ENCODE measurements around the gene PCBP2. TPM values are rescaled to one million over a fixed set of nuclear protein-coding genes. Genes with fewer than 3 reads are reported as not detected.
"Not testable (repeated sequence)": the region's sequence is repeated elsewhere in the genome, so short reads cannot be mapped to it uniquely, and the experiment has no call there.

PCBP2 gene
- total RNA-seq, 6 experiments from 2014 or later: 254 to 463 (median 347) TPM

GRCh38 chr12:53441040-53441833 is 10.7 kb upstream of the PCBP2 start, which contains the start of gene PRR13:
TSS of gene PRR13 (plus strand) at chr12:53441734. CDS start at chr12:53442715, 981 bp downstream.
- peak; percentile 99 for DNase-seq
- TF ChIP-seq CTCF (IDR thresholded peaks at IDR 0.05) (no peak), POLR2A (IDR thresholded peaks at IDR 0.05) (peak; percentile 94)
- Histone ChIP-seq H3K9me3 (no peaks in the 10 kb centered on the region), H3K27ac (peak within 1 kb of the TSS; percentile 83 to 96 (median 88)), H3K27me3 (no peaks in the 10 kb centered on the region), H3K4me3 (peak within 1 kb of the TSS; percentile 57 to 82 (median 66)), H3K4me1 (peaks cover 0 to 16% (median 0%) of the 10 kb centered on the region in 4 donors), H3K36me3 (peaks cover 0 to 9% (median 1%) of the 10 kb centered on the region in 4 donors)
- WGBS (ENCODE audit: insufficient coverage, low coverage, low lambda C conversion rate, missing lambda C conversion rate): 2% methylated on average over 28 of the region's 31 CpGs
- intact Hi-C loops (cut with DNase I): no loop called here
- ATAC-seq: peak; percentile 96 to 98 (median 97)

- peaks cover 0 to 9% (median 1%) of the 10 kb centered on the region in 4 donors for H3K36me3 ChIP-seq
- no peak overlapping the region for H3K27ac ChIP-seq
- H3K27me3 ChIP-seq: no peaks in the 10 kb centered on the region
- H3K4me1 ChIP-seq: peaks cover 0 to 16% (median 0%) of the 10 kb centered on the region in 4 donors
- no peak for ATAC-seq
- intact Hi-C loops (cut with DNase I): no loop called here
- WGBS (ENCODE audit: insufficient coverage, low coverage, low lambda C conversion rate, missing lambda C conversion rate): 89% methylated on average over 3 of the region's 4 CpGs
- no peak for DNase-seq
- no peak overlapping the region for H3K4me3 ChIP-seq
- H3K9me3 ChIP-seq: no peaks in the 10 kb centered on the region
- TF ChIP-seq POLR2A (IDR thresholded peaks at IDR 0.05) (no peak), CTCF (IDR thresholded peaks at IDR 0.05) (no peak)
Observed at GRCh38 chr12:53443955-53444354, 7.9 kb upstream of the PCBP2 start.

- not testable (repeated sequence) for H3K4me3 ChIP-seq, DNase-seq
Observed at GRCh38 chr12:53444593-53445325, 7.1 kb upstream of the PCBP2 start.

GRCh38 chr12:53450936-53451335 is 966 bp upstream of the PCBP2 start:
- Histone ChIP-seq H3K27ac (no peak overlapping the region), H3K36me3 (peaks cover 4 to 17% (median 12%) of the 10 kb centered on the region in 4 donors), H3K4me1 (peaks cover 0 to 15% (median 4%) of the 10 kb centered on the region in 4 donors), H3K4me3 (no peak overlapping the region), H3K27me3 (no peaks in the 10 kb centered on the region), H3K9me3 (no peaks in the 10 kb centered on the region)
- DNase-seq (no peak), ATAC-seq (no peak)
- WGBS (ENCODE audit: insufficient coverage, low coverage, low lambda C conversion rate, missing lambda C conversion rate): 86% methylated on average over 5 of the region's 7 CpGs
- TF ChIP-seq POLR2A (IDR thresholded peaks at IDR 0.05): no peak
- TF ChIP-seq CTCF (IDR thresholded peaks at IDR 0.05): no peak
- intact Hi-C loops (cut with DNase I): loop anchor here in 1 of 2 donors (5.0 kb wide), 1 partner anchor 36 kb away; no protein-coding TSS in a partner anchor

More at GRCh38 chr12:53444593-53445325, 7.1 kb upstream of the PCBP2 start:
- H3K36me3 ChIP-seq; H3K9me3 ChIP-seq; ATAC-seq; intact Hi-C loops (cut with DNase I); H3K27me3 ChIP-seq; H3K27ac ChIP-seq: not testable (repeated sequence)
- H3K4me1 ChIP-seq: peaks cover 0 to 16% (median 0%) of the 10 kb centered on the region in 4 donors
- 86% methylated on average over 9 of the region's 11 CpGs for WGBS (ENCODE audit: insufficient coverage, low coverage, low lambda C conversion rate, missing lambda C conversion rate)

Measured in right lobe of liver (tissue), 6 donors.